PC-3 (cell line): ENCODE data around the gene PIGC. TPM values are rescaled to one million over a fixed set of nuclear protein-coding genes. Genes with fewer than 3 reads are reported as not detected.

Experiments
- ATAC-seq: fragments of 200-7000 bp; cut with Tn5 transposase; 2 replicates; pipeline ENCODE4 v1.9.1; 2020; ENCODE audit warnings: mild to moderate bottlenecking, moderate library complexity
- BruUV-seq: library from RNA; stranded (reverse); fragments of 400-500 nt; replicated peaks from 2 replicates; lab custom pipeline; 2021; lab: Mats Ljungman, UMichigan
- CTCF ChIA-PET: fragments of 300-600 bp; sonication (Branson Sonifier 250); formaldehyde crosslinking; loops from one replicate; lab custom pipeline; 2022; ENCODE audit warnings: antibody characterized with exemption; lab: Charles Lee
- POLR2A ChIA-PET: fragments of 300-600 bp; sonication (Branson Sonifier 250); formaldehyde crosslinking; loops from one replicate; lab custom pipeline; 2022; ENCODE audit warnings: antibody characterized with exemption; ENCODE audit not compliant: unreplicated experiment; lab: Charles Lee
- DNase-seq: peaks from one replicate; pipeline ENCODE4 v3.0.0-alpha.2; 2015
- H2AFZ ChIP-seq: fragments of 300-600 bp; sonication (generic); 2 replicates; pipeline ENCODE4 v1.6.0; 2016; ENCODE audit warnings: antibody characterized with exemption, low read length
- H3F3A ChIP-seq: fragments of 300-600 bp; sonication (generic); one replicate; pipeline ENCODE4 v1.6.0; 2017; ENCODE audit warnings: antibody characterized with exemption, low read length, control low read depth, mild to moderate bottlenecking; ENCODE audit not compliant: unreplicated experiment
- H3K27ac ChIP-seq: fragments of 300-600 bp; sonication (generic); 2 replicates; pipeline ENCODE4 v1.5.1; 2016; ENCODE audit warnings: mild to moderate bottlenecking, low read length
- H3K27me3 ChIP-seq: fragments of 300-600 bp; sonication (generic); 2 replicates; pipeline ENCODE4 v1.6.1; 2016; ENCODE audit warnings: low read length, mixed read lengths
- H3K36me3 ChIP-seq: fragments of 300-600 bp; sonication (generic); 2 replicates; pipeline ENCODE4 v1.6.1; 2016; ENCODE audit warnings: low read depth, mixed run types, low read length, mixed read lengths
- H3K4me1 ChIP-seq: fragments of 300-600 bp; sonication (generic); 2 replicates; pipeline ENCODE4 v1.5.1; 2016; ENCODE audit warnings: low read length; ENCODE audit not compliant: insufficient read depth
- H3K4me2 ChIP-seq: fragments of 300-600 bp; sonication (generic); 2 replicates; pipeline ENCODE4 v1.6.0; 2016; ENCODE audit warnings: low read length
- H3K4me3 ChIP-seq: fragments of 300-600 bp; sonication (generic); 2 replicates; pipeline ENCODE4 v1.5.1; 2016; ENCODE audit warnings: mild to moderate bottlenecking, low read length, mixed read lengths
- H3K79me2 ChIP-seq: fragments of 300-600 bp; sonication (generic); 2 replicates; pipeline ENCODE4 v1.6.1; 2017; ENCODE audit warnings: low read length, mixed read lengths
- H3K9ac ChIP-seq: fragments of 300-600 bp; sonication (generic); 2 replicates; pipeline ENCODE4 v1.6.0; 2016; ENCODE audit warnings: mild to moderate bottlenecking, low read length
- H3K9me2 ChIP-seq: fragments of 300-600 bp; sonication (generic); replicated peaks from 2 replicates; pipeline ENCODE4 v1.6.1; 2016; ENCODE audit warnings: mixed run types, low read length, mixed read lengths
- H3K9me3 ChIP-seq: fragments of 300-600 bp; sonication (generic); 2 replicates; pipeline ENCODE4 v1.6.1; 2016; ENCODE audit warnings: low read length, mixed read lengths
- H4K20me1 ChIP-seq: fragments of 300-600 bp; sonication (generic); 2 replicates; pipeline ENCODE4 v1.6.1; 2016; ENCODE audit warnings: low read length, mixed read lengths
- CTCF ChIP-seq: fragments of 300-600 bp; sonication (generic); conservative IDR thresholded peaks from 2 replicates; pipeline ENCODE4 v1.5.1; 2017; ENCODE audit warnings: antibody characterized with exemption, low read depth, mild to moderate bottlenecking, low read length
- EZH2 ChIP-seq: fragments of 300-600 bp; sonication (generic); IDR thresholded peaks from one replicate; pipeline ENCODE4 v1.6.1; 2017; ENCODE audit warnings: antibody characterized with exemption, mild to moderate bottlenecking, low read length; ENCODE audit not compliant: unreplicated experiment
- EZH2phosphoT487 ChIP-seq: fragments of 300-600 bp; sonication (generic); IDR thresholded peaks from 2 replicates; pipeline ENCODE4 v1.6.1; 2018; ENCODE audit warnings: mild to moderate bottlenecking, antibody characterized with exemption, low read length, borderline replicate concordance
- intact Hi-C: fragments of 100-400 bp; cut with micrococcal nuclease; formaldehyde crosslinking; loops from 2 replicates; pipeline ENCODE4 v1.9.0; 2023
- total RNA-seq: library from RNA; depleted of rRNA; stranded (reverse); fragments of >200 nt; gene quantifications from 2 replicates; pipeline ENCODE4 v1.2.3, GENCODE V29; 2014

PIGC gene
- total RNA-seq, 1 experiment from 2014 or later, result 70.5 TPM

DNA sequence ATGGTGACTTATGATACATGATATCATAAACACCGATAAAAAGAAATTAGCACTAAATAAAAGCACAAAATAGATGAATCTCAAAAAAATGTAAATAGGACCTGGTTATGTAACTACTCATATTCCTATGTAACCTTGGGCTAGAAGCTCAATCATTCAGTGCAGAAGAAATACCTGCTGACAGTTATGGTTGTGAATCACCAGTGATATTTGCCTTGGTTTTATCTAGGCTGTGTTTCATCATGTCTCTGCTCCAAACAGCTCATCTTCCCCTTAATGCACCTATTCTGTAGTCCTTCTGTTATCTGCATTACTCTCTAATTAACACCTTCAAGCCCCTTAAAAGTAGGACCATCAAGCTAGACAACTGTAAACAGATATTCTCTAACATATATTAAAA lies 16.3 kb upstream of the PIGC start:
- H3K9ac ChIP-seq, result no peak overlapping the region
- H4K20me1 ChIP-seq, result no peaks in the 10 kb centered on the region
- no TSS peak for BruUV-seq
- H2AFZ ChIP-seq, result no peak overlapping the region
- no peaks in the 10 kb centered on the region for H3F3A ChIP-seq
- ATAC-seq, result peak; percentile 85
- ChIA-PET POLR2A (interaction anchor here (0.6 to 1.0 kb wide), 2 partner anchors 37 to 40 kb away, joined by 3 read pairs; no protein-coding TSS in a partner anchor), CTCF (no interaction called here)
- intact Hi-C loops, result no loop called here
- no peaks in the 10 kb centered on the region for H3K36me3 ChIP-seq
- DNase-seq, result peak; percentile 87
- H3K4me1 ChIP-seq, result peaks cover 18% of the 10 kb centered on the region
- no peaks in the 10 kb centered on the region for H3K9me2 ChIP-seq
- no peaks in the 10 kb centered on the region for H3K79me2 ChIP-seq
- H3K27me3 ChIP-seq, result no peaks in the 10 kb centered on the region
- no peak overlapping the region for H3K4me3 ChIP-seq
- 0 out of 2 replicates have a peak overlapping the region, but pooled peaks have one; percentile 1 for H3K4me2 ChIP-seq
- H3K27ac ChIP-seq, result no peak overlapping the region
- TF ChIP-seq EZH2, result no peak
- TF ChIP-seq CTCF, result no peak
- TF ChIP-seq EZH2phosphoT487, result no peak
- no peaks in the 10 kb centered on the region for H3K9me3 ChIP-seq

- Histone ChIP-seq H3K9me2 (no peaks in the 10 kb centered on the region), H3K4me2 (no peak overlapping the region), H2AFZ (no peak overlapping the region), H3K4me3 (no peak overlapping the region), H3K27ac (no peak overlapping the region), H3K4me1 (peaks cover 34% of the 10 kb centered on the region), H3K79me2 (no peaks in the 10 kb centered on the region), H3K27me3 (no peaks in the 10 kb centered on the region), H3K9ac (no peak overlapping the region), H3F3A (no peaks in the 10 kb centered on the region), H4K20me1 (no peaks in the 10 kb centered on the region), H3K9me3 (no peaks in the 10 kb centered on the region), H3K36me3 (no peaks in the 10 kb centered on the region)
- DNase-seq (no peak), ATAC-seq (no peak)
- intact Hi-C loops, result no loop called here
- ChIA-PET POLR2A (no interaction called here), CTCF (no interaction called here)
- TF ChIP-seq EZH2phosphoT487 (no peak), EZH2 (no peak), CTCF (no peak)
- no TSS peak for BruUV-seq
These were observed 13.7 kb upstream of the PIGC start for GRCh38 chr1:172457479-172458130.

DNA sequence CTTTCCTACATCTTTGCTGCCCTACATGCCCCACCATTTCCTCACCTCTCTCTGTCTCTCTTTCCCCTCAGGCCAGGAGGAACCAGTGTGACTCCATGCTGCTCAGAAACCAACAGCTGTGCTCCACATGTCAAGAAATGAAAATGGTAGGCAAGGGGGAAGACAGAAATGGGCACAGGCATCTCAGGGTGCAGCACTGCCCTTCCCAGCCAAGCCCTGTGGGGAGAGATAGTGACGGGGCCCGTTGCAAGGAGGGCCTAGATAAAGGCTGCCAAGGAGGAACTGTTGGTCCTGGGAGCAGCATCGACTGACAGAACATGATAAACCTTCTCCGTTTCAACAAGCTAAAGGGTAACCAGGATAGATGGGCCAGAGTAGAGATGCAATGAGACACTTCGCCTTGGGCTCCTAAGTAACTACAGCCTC lies 12.5 kb upstream of the PIGC start:
- Histone ChIP-seq H3K4me2 (no peak overlapping the region), H2AFZ (no peak overlapping the region), H3K36me3 (no peaks in the 10 kb centered on the region), H3K9me3 (no peaks in the 10 kb centered on the region), H3K4me3 (no peak overlapping the region), H3F3A (peaks cover 2% of the 10 kb centered on the region), H3K9me2 (no peaks in the 10 kb centered on the region), H3K9ac (no peak overlapping the region), H3K4me1 (peaks cover 45% of the 10 kb centered on the region), H3K27me3 (no peaks in the 10 kb centered on the region), H3K27ac (no peak overlapping the region), H3K79me2 (no peaks in the 10 kb centered on the region), H4K20me1 (no peaks in the 10 kb centered on the region)
- ChIA-PET POLR2A (interaction anchor here (1.1 kb wide), 1 partner anchor 81 kb away, joined by 3 read pairs; no protein-coding TSS in a partner anchor), CTCF (no interaction called here)
- ATAC-seq (no peak), DNase-seq (no peak)
- intact Hi-C loops, result no loop called here
- no TSS peak for BruUV-seq
- TF ChIP-seq EZH2phosphoT487, result no peak
- no peak for TF ChIP-seq EZH2
- no peak for TF ChIP-seq CTCF
